GM21717 (cell line): Measurements from ENCODE around the gene ATP5MC2.
"Not testable (repeated sequence)": the region's sequence is repeated elsewhere in the genome, so short reads cannot be mapped to it uniquely, and the experiment has no call there.

ENCODE experiments used
- ATAC-seq: cut with Tn5 transposase; IDR thresholded peaks from one replicate; pipeline ENCODE4 v1.9.1; 2021; ENCODE audit warnings: mild to moderate bottlenecking, moderate library complexity; ENCODE audit not compliant: unreplicated experiment

The ATP5MC2 gene

DNA sequence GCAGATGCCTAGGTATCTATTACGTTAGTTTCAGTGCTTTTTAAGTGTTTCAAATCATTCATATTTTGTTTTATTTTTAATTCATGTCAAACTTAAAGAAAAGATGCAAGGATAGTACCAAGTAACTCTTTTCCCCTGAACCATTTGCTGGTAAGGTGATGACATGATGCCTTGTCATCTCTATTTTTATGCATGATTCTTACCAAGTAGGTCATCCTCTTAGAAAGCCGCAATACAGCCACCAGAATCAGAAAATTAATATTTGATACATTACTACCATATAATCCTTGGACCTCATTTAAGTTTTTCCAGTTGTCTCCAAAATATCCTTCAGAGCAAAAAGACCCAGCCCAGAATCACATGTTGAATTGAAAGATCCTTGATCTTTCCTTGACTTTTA lies 22.3 kb downstream of the ATP5MC2 start:
- no peak for ATAC-seq

GRCh38 chr12:53652366-53652765 lies 23.5 kb downstream of the ATP5MC2 start:
- no peak for ATAC-seq

GRCh38 chr12:53651737-53652136 lies 24.1 kb downstream of the ATP5MC2 start:
- no peak for ATAC-seq

DNA sequence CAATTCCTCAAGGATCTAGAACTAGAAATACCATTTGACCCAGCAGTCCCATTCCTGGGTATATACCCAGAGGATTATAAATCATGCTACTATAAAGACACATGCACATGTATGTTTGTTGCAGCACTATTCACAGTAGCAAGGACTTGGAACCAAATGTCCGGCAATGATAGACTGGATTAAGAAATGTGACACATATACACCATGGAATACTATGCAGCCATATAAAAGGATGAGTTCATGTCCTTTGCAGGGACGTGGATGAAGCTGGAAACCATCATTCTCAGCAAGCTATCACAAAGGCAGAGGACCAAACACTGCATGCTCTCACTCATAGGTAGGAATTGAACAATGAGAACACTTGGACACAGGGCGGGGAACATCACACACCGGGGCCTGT lies 29.6 kb downstream of the ATP5MC2 start:
- not testable (repeated sequence) for ATAC-seq

DNA sequence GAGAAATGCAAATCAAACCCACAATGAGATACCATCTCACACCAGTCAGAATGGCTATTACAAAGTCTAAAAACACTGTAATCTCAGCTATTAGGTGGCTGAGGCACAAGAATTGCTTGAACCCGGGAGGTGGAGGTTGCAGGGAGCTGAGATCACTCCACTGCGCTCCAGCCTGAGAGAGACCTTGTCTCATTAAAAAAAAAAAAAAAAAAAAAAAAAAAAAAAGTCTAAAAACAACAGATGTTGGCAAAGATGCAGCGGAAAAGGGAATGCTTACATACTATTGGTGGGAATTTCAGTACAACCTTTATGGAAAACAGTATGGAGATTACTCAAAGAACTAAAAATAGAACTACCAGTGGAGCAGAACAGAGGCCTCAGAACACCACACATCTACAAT lies 30.7 kb downstream of the ATP5MC2 start:
- ATAC-seq = no peak

GRCh38 chr12:53644133-53644532 lies 31.8 kb downstream of the ATP5MC2 start:
- ATAC-seq = no peak

GRCh38 chr12:53643232-53643979 lies 32.5 kb downstream of the ATP5MC2 start:
- ATAC-seq = no peak

- ATAC-seq = no peak
Measured at GRCh38 chr12:53638057-53638456, 37.8 kb downstream of the ATP5MC2 start.

- no peak for ATAC-seq
Measured at GRCh38 chr12:53636641-53637040, 39.2 kb downstream of the ATP5MC2 start.

- not testable (repeated sequence) for ATAC-seq
Measured at GRCh38 chr12:53635708-53636107, 40.2 kb downstream of the ATP5MC2 start.

DNA sequence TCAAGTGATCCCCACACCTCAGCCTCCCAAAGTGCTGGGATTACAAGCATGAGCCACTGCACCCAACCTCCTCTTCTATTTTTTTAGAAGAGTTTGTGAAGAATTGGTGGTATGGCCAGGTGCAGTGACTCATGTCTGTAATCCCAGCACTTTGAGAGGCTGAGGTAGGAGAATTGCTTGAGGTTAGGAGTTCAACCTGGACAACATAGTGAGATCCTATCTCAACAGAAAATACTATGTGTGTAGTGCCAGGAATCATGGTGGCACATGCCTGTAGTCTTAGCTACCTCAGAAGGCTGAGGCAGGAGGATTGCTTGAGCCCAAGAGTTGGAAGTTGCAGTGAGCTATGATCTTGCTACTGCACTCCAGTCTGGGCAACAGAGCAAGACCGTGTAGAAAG lies 44.2 kb downstream of the ATP5MC2 start:
- no peak for ATAC-seq

GRCh38 chr12:53627919-53628318 lies 48.0 kb downstream of the ATP5MC2 start:
- no peak for ATAC-seq

DNA sequence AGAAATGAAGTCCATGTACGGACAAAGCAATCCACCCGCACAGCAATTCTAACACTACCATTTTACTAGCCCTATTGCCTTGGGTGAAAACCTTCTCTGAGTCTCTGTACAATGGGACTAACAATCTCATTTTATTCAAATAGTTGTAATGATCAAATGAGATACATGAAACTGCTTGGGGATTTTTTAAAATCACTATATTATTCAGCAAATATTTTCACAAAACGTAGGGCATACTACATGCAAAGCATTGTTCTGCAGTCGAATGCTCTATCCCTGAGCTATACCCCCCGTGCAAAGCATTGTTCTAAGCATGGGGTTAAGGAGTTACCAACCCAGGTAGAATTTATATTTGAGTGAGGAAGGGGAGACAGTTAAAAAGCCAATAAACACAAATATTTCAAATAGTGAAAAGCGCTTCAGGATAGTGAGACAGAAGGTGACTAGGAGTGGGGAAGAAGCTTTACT lies 49.1 kb downstream of the ATP5MC2 start:
- no peak for ATAC-seq

DNA sequence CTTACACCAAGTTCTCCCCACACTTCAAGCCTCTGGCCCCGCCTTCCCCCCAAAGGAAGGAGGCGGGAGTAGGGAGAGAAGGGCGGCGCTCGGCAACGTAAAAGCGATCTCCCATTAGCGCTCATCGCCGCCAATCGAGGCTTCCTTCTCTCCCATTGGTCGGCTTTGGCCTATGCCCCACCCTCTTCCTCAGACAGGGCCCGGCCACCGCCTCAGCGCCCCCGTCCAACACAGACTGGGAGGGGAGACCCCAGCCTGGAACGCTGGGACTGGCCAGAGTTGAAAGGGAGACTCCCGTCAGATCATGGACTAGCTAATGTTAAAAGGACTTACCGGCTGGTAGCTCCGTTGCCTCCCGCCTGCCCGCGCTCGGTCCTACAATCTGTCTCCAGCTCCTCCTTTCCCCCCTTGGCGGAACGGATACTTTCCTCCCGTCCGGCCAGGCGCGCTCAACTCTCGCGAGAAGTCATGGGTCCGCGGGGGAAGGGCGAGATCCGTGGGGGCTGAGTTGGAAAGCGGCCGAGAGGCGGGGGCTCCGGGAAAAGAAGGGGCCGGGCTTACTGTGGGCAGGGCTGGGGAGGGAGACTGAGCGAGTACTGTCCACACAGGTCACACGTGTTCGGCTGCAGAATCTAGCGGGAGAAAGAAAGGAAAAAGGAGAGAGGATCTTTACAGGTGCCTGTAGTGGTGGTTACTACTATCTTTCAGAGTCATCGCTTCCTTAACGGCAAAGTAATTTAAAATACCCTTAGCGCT lies 49.8 kb downstream of the ATP5MC2 start, which contains the start of gene ATF7:
ATF7 (minus strand) TSS at position 437 of the 756 bp plus-strand sequence. CDS start 25,382 bp downstream, outside the sequence.
- peak; percentile 91 for ATAC-seq

DNA sequence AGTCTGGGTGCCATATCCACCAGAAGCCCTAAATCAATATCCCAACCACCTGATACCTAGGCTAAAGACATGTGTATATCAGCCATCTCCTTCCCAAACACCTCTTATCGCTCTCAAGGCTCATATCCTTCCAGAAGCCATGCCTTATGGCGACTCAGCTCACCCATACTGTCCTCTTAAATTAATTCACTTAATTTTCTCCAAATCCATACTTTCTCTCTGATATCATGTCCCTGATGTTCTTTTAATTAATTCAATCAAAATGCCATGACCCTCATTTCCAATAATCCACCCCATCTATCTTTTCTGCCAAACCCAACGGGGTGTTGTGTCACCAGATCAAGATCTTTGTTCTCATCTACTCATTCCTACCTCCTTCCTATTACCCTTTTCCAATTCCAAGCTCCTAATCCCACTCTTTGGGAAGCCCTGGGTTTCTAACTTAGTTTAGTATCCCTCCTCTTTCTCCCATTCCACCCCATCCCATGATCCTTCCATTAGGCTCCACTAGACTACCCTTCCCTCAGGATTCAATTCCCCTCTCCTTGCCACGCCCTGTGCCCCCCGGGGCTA lies 50.4 kb downstream of the ATP5MC2 start:
- ATAC-seq = no peak

GRCh38 chr12:53624956-53625355 lies 50.9 kb downstream of the ATP5MC2 start:
- ATAC-seq = no peak

DNA sequence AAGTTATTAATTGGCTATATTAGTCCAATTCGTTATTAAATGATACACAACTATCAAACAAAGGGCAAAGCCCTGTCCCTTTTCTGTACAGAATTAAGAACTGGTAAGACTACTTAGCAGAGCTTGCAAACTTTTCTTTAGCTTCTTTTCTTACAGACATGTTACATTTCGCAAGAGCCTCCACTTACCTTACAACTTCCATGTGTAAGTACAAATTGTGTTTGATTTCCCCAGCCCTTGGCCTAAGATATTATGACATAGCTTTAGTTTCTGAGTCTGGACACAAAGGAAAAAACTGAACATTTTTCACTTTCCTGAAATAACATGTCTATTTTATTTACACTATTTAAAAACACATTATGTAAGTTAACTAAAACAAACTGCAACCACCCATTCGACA lies 51.4 kb downstream of the ATP5MC2 start:
- no peak for ATAC-seq

- ATAC-seq = no peak
Measured at GRCh38 chr12:53623548-53624385, 52.1 kb downstream of the ATP5MC2 start.

DNA sequence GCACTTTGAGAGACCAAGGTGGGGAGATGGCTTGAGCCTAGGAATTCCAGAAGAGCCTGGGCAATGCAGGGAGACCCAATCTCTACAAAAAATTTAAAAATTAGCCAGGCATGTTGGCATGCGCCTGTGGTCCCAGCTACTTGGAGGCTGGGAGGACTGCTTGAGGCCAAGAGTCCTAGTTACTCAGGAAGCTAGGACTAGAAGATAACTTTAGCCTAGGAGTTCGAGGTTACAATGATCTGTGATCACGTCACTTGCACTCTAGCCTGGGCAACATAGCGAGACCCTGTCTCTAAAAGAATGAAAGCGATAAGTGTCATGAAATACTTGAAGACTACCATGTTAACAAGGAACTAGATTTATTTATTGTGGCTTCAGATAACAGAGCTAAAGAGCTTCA lies 53.2 kb downstream of the ATP5MC2 start:
- no peak for ATAC-seq

DNA sequence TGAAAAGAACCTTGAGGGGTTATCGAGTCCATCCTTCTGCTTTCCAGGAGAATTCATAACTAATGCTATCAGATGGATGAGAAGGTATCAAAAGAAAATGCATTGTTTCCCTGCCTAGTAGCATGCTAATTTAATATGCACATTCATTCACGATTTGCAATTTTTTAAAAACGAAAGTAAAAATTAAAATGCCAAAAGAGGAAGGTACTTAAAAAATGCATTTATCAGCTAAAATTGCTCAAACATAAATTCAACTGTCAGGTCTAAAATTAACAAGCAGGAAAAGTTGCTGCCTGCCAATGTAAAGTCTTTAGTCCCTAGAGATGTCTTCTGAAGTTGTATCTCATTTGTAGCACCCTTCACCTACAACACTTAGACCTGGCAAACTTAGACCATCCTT lies 57.6 kb downstream of the ATP5MC2 start:
- ATAC-seq = no peak

GRCh38 chr12:53617700-53618099 lies 58.2 kb downstream of the ATP5MC2 start:
- no peak for ATAC-seq
